Neutrophil (primary cell): ENCODE measurements around the gene ALPK3.

Experiments used
- H3K27ac ChIP-seq: fragments of 200-600 bp; sonication (generic); 2 replicates; pipeline ENCODE4 v1.5.1; 2016; ENCODE audit warnings: mild to moderate bottlenecking, moderate library complexity
- H3K27me3 ChIP-seq: fragments of 200-600 bp; sonication (generic); 2 replicates; pipeline ENCODE4 v1.6.0; 2016; ENCODE audit warnings: mild to moderate bottlenecking
- H3K36me3 ChIP-seq: fragments of 200-600 bp; sonication (generic); 2 replicates; pipeline ENCODE4 v1.5.1; 2017
- H3K4me1 ChIP-seq, 2 experiments: fragments of 200-600 bp in 1 of 2; sonication (generic) in 1 of 2; 1 replicate in 1 of 2; 2 replicates in 1 of 2; pipeline versions ENCODE4 v1.5.1 to v1.6.1; 2013 to 2016; ENCODE audit warnings: low read depth in 1 of 2, low read length in 1 of 2, mild to moderate bottlenecking in 1 of 2, moderate library complexity in 1 of 2; ENCODE audit not compliant: control insufficient read depth in 1 of 2, insufficient read depth in 1 of 2
- H3K4me3 ChIP-seq, 2 experiments: fragments of 200-600 bp in 1 of 2; sonication (generic) in 1 of 2; 1 replicate in 1 of 2; 2 replicates in 1 of 2; pipeline ENCODE4 v1.5.1; 2013 to 2016; ENCODE audit warnings: low read depth in 1 of 2, low read length in 1 of 2, mild to moderate bottlenecking in 1 of 2, moderate library complexity in 1 of 2
- H3K9me3 ChIP-seq: fragments of 200-600 bp; sonication (generic); 2 replicates; pipeline ENCODE4 v1.5.1; 2016
- CTCF ChIP-seq: fragments of 200-600 bp; sonication (generic); IDR thresholded peaks from 2 replicates; pipeline ENCODE4 v1.5.1; 2016; ENCODE audit warnings: antibody characterized with exemption

The ALPK3 gene

GRCh38 chr15:84894736-84895425 is 77.7 kb downstream of the ALPK3 start:
- Histone ChIP-seq H3K36me3 (no peaks in the 10 kb centered on the region), H3K9me3 (no peaks in the 10 kb centered on the region), H3K27ac (no peak overlapping the region), H3K4me1 (no peaks in the 10 kb centered on the region), H3K27me3 (no peaks in the 10 kb centered on the region), H3K4me3 (no peak overlapping the region)
- no peak for TF ChIP-seq CTCF

DNA sequence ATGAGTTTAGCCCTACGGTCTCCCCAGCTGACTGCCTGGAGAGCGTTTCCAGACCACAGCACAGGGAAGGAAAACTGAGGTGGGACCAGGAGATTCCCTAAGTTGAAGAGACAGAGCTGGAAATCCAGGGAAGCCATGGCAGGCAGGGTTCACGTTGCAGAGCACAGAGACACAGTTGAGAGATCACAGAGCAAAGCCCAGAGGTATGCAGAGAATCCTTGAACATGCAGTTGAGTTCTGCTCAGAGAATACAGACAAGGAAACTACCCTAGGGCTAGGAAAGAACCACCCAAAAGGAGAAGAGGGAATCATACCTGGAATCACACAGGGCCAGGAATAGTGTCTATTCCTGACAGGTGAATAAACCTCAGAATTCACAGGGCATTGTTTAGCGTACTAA is 81.6 kb downstream of the ALPK3 start:
- Histone ChIP-seq H3K9me3 (no peaks in the 10 kb centered on the region), H3K27me3 (no peaks in the 10 kb centered on the region), H3K4me1 (no peaks in the 10 kb centered on the region), H3K27ac (no peak overlapping the region), H3K4me3 (no peak overlapping the region), H3K36me3 (no peaks in the 10 kb centered on the region)
- no peak for TF ChIP-seq CTCF

DNA sequence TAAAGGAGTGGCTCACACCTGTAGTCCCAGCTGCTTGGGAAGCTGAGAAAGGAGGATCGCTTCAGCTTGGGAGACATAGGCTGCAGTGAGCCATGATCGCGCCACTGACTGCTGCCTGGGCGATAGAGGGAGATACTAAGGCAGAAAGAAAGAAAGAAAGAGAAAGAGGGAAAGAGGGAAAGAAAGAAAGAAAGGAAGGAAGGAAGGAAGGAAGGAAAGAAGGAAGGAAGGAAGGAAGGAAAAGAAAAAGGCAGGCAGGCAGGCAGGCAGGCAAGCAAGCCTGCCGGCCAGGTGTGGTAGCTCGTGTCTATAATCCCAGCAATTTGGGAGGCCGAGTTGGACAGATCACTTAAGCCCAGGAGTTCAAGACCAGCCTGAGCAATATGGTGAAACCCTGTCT is 82.6 kb downstream of the ALPK3 start:
- Histone ChIP-seq H3K36me3 (no peaks in the 10 kb centered on the region), H3K27ac (no peak overlapping the region), H3K27me3 (no peaks in the 10 kb centered on the region), H3K9me3 (no peaks in the 10 kb centered on the region), H3K4me1 (no peaks in the 10 kb centered on the region), H3K4me3 (no peak overlapping the region)
- TF ChIP-seq CTCF = no peak

DNA sequence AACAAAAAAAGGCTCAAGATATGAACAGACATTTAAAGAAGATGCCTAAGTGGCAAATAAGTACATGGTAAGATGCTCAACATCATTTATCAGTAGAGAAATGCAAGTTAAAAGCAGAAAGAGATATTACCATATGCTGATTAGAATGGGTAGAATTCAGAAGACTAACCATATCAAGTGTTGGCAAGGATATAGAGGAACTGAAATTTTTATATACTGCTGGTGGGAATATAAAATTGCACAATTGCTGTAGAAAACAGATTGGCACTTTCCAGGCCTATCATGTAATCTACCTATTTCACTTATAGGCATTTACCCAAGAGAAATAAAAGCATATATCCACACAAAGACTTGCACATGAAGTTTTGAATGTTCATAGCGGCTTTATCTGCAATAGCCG is 84.4 kb downstream of the ALPK3 start:
- no peak for TF ChIP-seq CTCF
- H3K27ac ChIP-seq = no peak overlapping the region
- H3K27me3 ChIP-seq = no peaks in the 10 kb centered on the region
- no peaks in the 10 kb centered on the region for H3K36me3 ChIP-seq
- no peaks in the 10 kb centered on the region for H3K4me1 ChIP-seq
- H3K9me3 ChIP-seq = no peaks in the 10 kb centered on the region
- no peak overlapping the region for H3K4me3 ChIP-seq

DNA sequence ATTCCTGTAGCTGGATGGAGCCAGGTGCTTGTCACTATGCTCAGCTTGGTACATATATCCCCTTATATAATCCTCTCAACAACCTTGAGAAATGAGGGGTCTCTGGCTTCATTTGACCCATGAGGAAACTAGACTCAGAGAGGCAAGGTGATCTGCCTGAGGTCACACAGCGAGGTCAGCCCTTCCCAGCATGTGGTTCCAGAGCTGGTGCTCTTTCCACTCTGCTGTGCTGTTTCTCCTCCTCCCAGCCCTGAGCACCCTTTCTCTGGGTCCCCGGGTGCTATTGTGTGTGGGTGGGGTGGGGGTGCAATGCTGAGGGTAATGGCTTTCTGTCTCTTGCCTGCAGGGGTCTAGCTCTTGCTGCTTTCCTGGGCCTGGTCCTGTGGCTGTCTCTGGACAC is 86.6 kb downstream of the ALPK3 start:
- Histone ChIP-seq H3K27me3 (no peaks in the 10 kb centered on the region), H3K4me1 (no peaks in the 10 kb centered on the region), H3K27ac (no peak overlapping the region), H3K9me3 (no peaks in the 10 kb centered on the region), H3K4me3 (no peak overlapping the region), H3K36me3 (no peaks in the 10 kb centered on the region)
- no peak for TF ChIP-seq CTCF
